Muscle layer of colon (tissue), 2 donors: ENCODE results near the gene CCNY.

Source experiments
- H3K27ac ChIP-seq: one replicate; pipeline ENCODE4 v1.7.0; 2013; ENCODE audit warnings: low read depth, mild to moderate bottlenecking, low read length, moderate library complexity
- H3K27me3 ChIP-seq, 2 donors: one replicate each; pipeline ENCODE4 v1.7.0; 2013; ENCODE audit warnings: low read length in 2 of 2, mild to moderate bottlenecking in 2 of 2; ENCODE audit not compliant: insufficient read depth in 2 of 2, control insufficient read depth in 1 of 2
- H3K36me3 ChIP-seq: one replicate; pipeline ENCODE4 v1.7.0; 2013; ENCODE audit warnings: mild to moderate bottlenecking, low read length; ENCODE audit not compliant: insufficient read depth
- H3K4me1 ChIP-seq: one replicate; pipeline ENCODE4 v1.7.0; 2013; ENCODE audit warnings: mild to moderate bottlenecking, low read length; ENCODE audit not compliant: insufficient read depth
- H3K4me3 ChIP-seq, 2 donors: one replicate each; pipeline ENCODE4 v1.7.0; 2013; ENCODE audit warnings: low read length in 2 of 2, low read depth in 1 of 2, mild to moderate bottlenecking in 1 of 2, moderate library complexity in 1 of 2
- H3K9ac ChIP-seq: one replicate; pipeline ENCODE4 v1.7.0; 2013; ENCODE audit warnings: low read length
- H3K9me3 ChIP-seq: one replicate; pipeline ENCODE4 v1.7.0; 2013; ENCODE audit warnings: mild to moderate bottlenecking, low read length
- donor health status: abdominal sarcoma.
- donor health status: Adenocarcinoma of cecum.

Gene CCNY

GRCh38 chr10:35575640-35576039, 239.3 kb downstream of the CCNY start:
- Histone ChIP-seq H3K4me1 (peaks cover 7% of the 10 kb centered on the region), H3K27ac (no peak overlapping the region), H3K36me3 (peaks cover 11% of the 10 kb centered on the region), H3K27me3 (no peaks in the 10 kb centered on the region), H3K4me3 (no peak overlapping the region), H3K9ac (no peak overlapping the region), H3K9me3 (no peaks in the 10 kb centered on the region)

GRCh38 chr10:35576730-35577129, 240.4 kb downstream of the CCNY start:
- Histone ChIP-seq H3K36me3 (peaks cover 11% of the 10 kb centered on the region), H3K27ac (no peak overlapping the region), H3K27me3 (no peaks in the 10 kb centered on the region), H3K9ac (no peak overlapping the region), H3K4me3 (no peak overlapping the region), H3K9me3 (no peaks in the 10 kb centered on the region), H3K4me1 (peaks cover 7% of the 10 kb centered on the region)

GRCh38 chr10:35577926-35578617, 241.8 kb downstream of the CCNY start:
- H3K4me3 ChIP-seq: no peak overlapping the region
- H3K27ac ChIP-seq: no peak overlapping the region
- H3K9ac ChIP-seq: no peak overlapping the region
- peaks cover 11% of the 10 kb centered on the region for H3K36me3 ChIP-seq
- no peaks in the 10 kb centered on the region for H3K27me3 ChIP-seq
- no peaks in the 10 kb centered on the region for H3K9me3 ChIP-seq
- peaks cover 7% of the 10 kb centered on the region for H3K4me1 ChIP-seq

GRCh38 chr10:35578618-35578956, 242.3 kb downstream of the CCNY start:
- no peak overlapping the region for H3K4me3 ChIP-seq
- no peak overlapping the region for H3K27ac ChIP-seq
- no peaks in the 10 kb centered on the region for H3K27me3 ChIP-seq
- H3K36me3 ChIP-seq: peaks cover 11% of the 10 kb centered on the region
- H3K4me1 ChIP-seq: peaks cover 7% of the 10 kb centered on the region
- H3K9me3 ChIP-seq: no peaks in the 10 kb centered on the region
- H3K9ac ChIP-seq: no peak overlapping the region

GRCh38 chr10:35579116-35579515, 242.8 kb downstream of the CCNY start:
- peaks cover 7% of the 10 kb centered on the region for H3K4me1 ChIP-seq
- no peak overlapping the region for H3K27ac ChIP-seq
- no peaks in the 10 kb centered on the region for H3K27me3 ChIP-seq
- H3K9me3 ChIP-seq: no peaks in the 10 kb centered on the region
- H3K9ac ChIP-seq: no peak overlapping the region
- peaks cover 11% of the 10 kb centered on the region for H3K36me3 ChIP-seq
- no peak overlapping the region for H3K4me3 ChIP-seq

- Histone ChIP-seq H3K4me3 (no peak overlapping the region), H3K27ac (no peak overlapping the region), H3K4me1 (peaks cover 7% of the 10 kb centered on the region), H3K9me3 (no peaks in the 10 kb centered on the region), H3K9ac (no peak overlapping the region), H3K27me3 (no peaks in the 10 kb centered on the region), H3K36me3 (peaks cover 5% of the 10 kb centered on the region)
Observed at GRCh38 chr10:35579726-35580422, 243.6 kb downstream of the CCNY start.

GRCh38 chr10:35580423-35580770, 244.1 kb downstream of the CCNY start:
- no peaks in the 10 kb centered on the region for H3K36me3 ChIP-seq
- H3K9ac ChIP-seq: no peak overlapping the region
- H3K27me3 ChIP-seq: no peaks in the 10 kb centered on the region
- no peak overlapping the region for H3K27ac ChIP-seq
- no peak overlapping the region for H3K4me3 ChIP-seq
- H3K4me1 ChIP-seq: peaks cover 7% of the 10 kb centered on the region
- H3K9me3 ChIP-seq: no peaks in the 10 kb centered on the region

- Histone ChIP-seq H3K27me3 (no peaks in the 10 kb centered on the region), H3K4me3 (no peak overlapping the region), H3K36me3 (no peaks in the 10 kb centered on the region), H3K4me1 (peaks cover 7% of the 10 kb centered on the region), H3K9ac (no peak overlapping the region), H3K9me3 (no peaks in the 10 kb centered on the region), H3K27ac (no peak overlapping the region)
Observed at GRCh38 chr10:35581655-35582054, 245.3 kb downstream of the CCNY start.

GRCh38 chr10:35584946-35585345, 248.6 kb downstream of the CCNY start:
- H3K4me3 ChIP-seq: no peak overlapping the region
- H3K4me1 ChIP-seq: no peaks in the 10 kb centered on the region
- no peak overlapping the region for H3K9ac ChIP-seq
- no peaks in the 10 kb centered on the region for H3K27me3 ChIP-seq
- no peak overlapping the region for H3K27ac ChIP-seq
- H3K36me3 ChIP-seq: no peaks in the 10 kb centered on the region
- H3K9me3 ChIP-seq: no peaks in the 10 kb centered on the region

- Histone ChIP-seq H3K4me1 (no peaks in the 10 kb centered on the region), H3K27me3 (no peaks in the 10 kb centered on the region), H3K9ac (no peak overlapping the region), H3K27ac (no peak overlapping the region), H3K36me3 (no peaks in the 10 kb centered on the region), H3K4me3 (no peak overlapping the region), H3K9me3 (no peaks in the 10 kb centered on the region)
Observed at GRCh38 chr10:35585356-35585755, 249.0 kb downstream of the CCNY start.

- H3K36me3 ChIP-seq: no peaks in the 10 kb centered on the region
- H3K27ac ChIP-seq: no peak overlapping the region
- no peaks in the 10 kb centered on the region for H3K27me3 ChIP-seq
- no peaks in the 10 kb centered on the region for H3K4me1 ChIP-seq
- H3K9ac ChIP-seq: no peak overlapping the region
- H3K4me3 ChIP-seq: no peak overlapping the region
- no peaks in the 10 kb centered on the region for H3K9me3 ChIP-seq
Observed at GRCh38 chr10:35585903-35586535, 249.7 kb downstream of the CCNY start.

GRCh38 chr10:35588836-35589235, 252.5 kb downstream of the CCNY start:
- H3K27ac ChIP-seq: no peak overlapping the region
- no peak overlapping the region for H3K9ac ChIP-seq
- no peak overlapping the region for H3K4me3 ChIP-seq
- H3K4me1 ChIP-seq: no peaks in the 10 kb centered on the region
- no peaks in the 10 kb centered on the region for H3K27me3 ChIP-seq
- H3K36me3 ChIP-seq: no peaks in the 10 kb centered on the region
- H3K9me3 ChIP-seq: no peaks in the 10 kb centered on the region
